Cardiac muscle cell (in vitro differentiated cells and primary cell): Measurements from ENCODE around the gene POLR2L. TPM values are rescaled to one million over a fixed set of nuclear protein-coding genes. Genes with fewer than 3 reads are reported as not detected.

Experiments
- DNase-seq, 2 donors: peaks; one replicate each; pipeline versions ENCODE4 v3.0.0 to v3.0.0-alpha.2; 2010 to 2017; ENCODE audit warnings: low read depth in 1 of 2, low spot score in 1 of 2
- H3K27ac ChIP-seq: fragments of 200-600 bp; sonication (generic); 2 replicates; pipeline ENCODE4 v1.5.1; 2016
- H3K27me3 ChIP-seq: fragments of 200-600 bp; sonication (generic); 2 replicates; pipeline ENCODE4 v1.6.0; 2016; ENCODE audit warnings: control low read depth
- H3K36me3 ChIP-seq: fragments of 200-600 bp; sonication (generic); 2 replicates; pipeline ENCODE4 v1.5.1; 2016; ENCODE audit warnings: control low read depth
- H3K4me1 ChIP-seq: fragments of 200-600 bp; sonication (generic); 2 replicates; pipeline ENCODE4 v1.8.1; 2017; ENCODE audit warnings: low read depth, mild to moderate bottlenecking, mixed run types
- H3K4me3 ChIP-seq: fragments of 200-600 bp; sonication (generic); 2 replicates; pipeline ENCODE4 v1.5.1; 2016; ENCODE audit warnings: mild to moderate bottlenecking
- H3K9me3 ChIP-seq: fragments of 200-600 bp; sonication (generic); 2 replicates; pipeline ENCODE4 v1.5.1; 2017; ENCODE audit warnings: low read depth, mild to moderate bottlenecking, control low read depth
- CTCF ChIP-seq: IDR thresholded peaks from 2 replicates; pipeline ENCODE4 v1.5.1; 2012; ENCODE audit warnings: low read depth, mild to moderate bottlenecking, low read length
- polyA plus RNA-seq: library from polyadenylated mRNA; unstranded; fragments of >200 nt; fragmentation: Nextera tagmentation; extraction: Ambion mirVana; gene quantifications from 2 replicates; pipeline ENCODE4 v1.2.1, GENCODE V29; 2016
- total RNA-seq: library from RNA; depleted of rRNA; stranded (reverse); fragments of >200 nt; gene quantifications from 2 replicates; pipeline ENCODE4 v1.2.3, GENCODE V29; 2016

POLR2L gene
- total and polyA plus RNA-seq, 2 experiments from 2014 or later, result 67.3 to 482 TPM

- Histone ChIP-seq H3K27me3 (no peaks in the 10 kb centered on the region), H3K4me1 (peaks cover 13% of the 10 kb centered on the region), H3K9me3 (no peaks in the 10 kb centered on the region), H3K36me3 (peaks cover 33% of the 10 kb centered on the region), H3K27ac (no peak overlapping the region), H3K4me3 (no peak overlapping the region)
- no peak for DNase-seq
- TF ChIP-seq CTCF, result no peak
Measured at GRCh38 chr11:837990-838307, 4.4 kb downstream of the POLR2L start.

GRCh38 chr11:837189-837989 lies 4.9 kb downstream of the POLR2L start:
- no peaks in the 10 kb centered on the region for H3K9me3 ChIP-seq
- DNase-seq, result no peak
- no peak overlapping the region for H3K4me3 ChIP-seq
- TF ChIP-seq CTCF, result no peak
- peaks cover 33% of the 10 kb centered on the region for H3K36me3 ChIP-seq
- H3K27ac ChIP-seq, result no peak overlapping the region
- H3K4me1 ChIP-seq, result peaks cover 13% of the 10 kb centered on the region
- no peaks in the 10 kb centered on the region for H3K27me3 ChIP-seq

GRCh38 chr11:836700-837099 lies 5.6 kb downstream of the POLR2L start:
- Histone ChIP-seq H3K4me3 (no peak overlapping the region), H3K36me3 (peaks cover 33% of the 10 kb centered on the region), H3K27me3 (peaks cover under 1% of the 10 kb centered on the region), H3K4me1 (peaks cover 12% of the 10 kb centered on the region), H3K27ac (no peak overlapping the region), H3K9me3 (no peaks in the 10 kb centered on the region)
- DNase-seq, result no peak
- TF ChIP-seq CTCF, result no peak

- H3K4me1 ChIP-seq, result peaks cover 10% of the 10 kb centered on the region
- no peaks in the 10 kb centered on the region for H3K9me3 ChIP-seq
- no peak for TF ChIP-seq CTCF
- DNase-seq, result no peak
- H3K36me3 ChIP-seq, result peaks cover 33% of the 10 kb centered on the region
- peaks cover 4% of the 10 kb centered on the region for H3K27me3 ChIP-seq
- H3K4me3 ChIP-seq, result no peak overlapping the region
- no peak overlapping the region for H3K27ac ChIP-seq
Measured at GRCh38 chr11:836274-836673, 6.1 kb downstream of the POLR2L start.

GRCh38 chr11:834371-835316 lies 7.7 kb downstream of the POLR2L start:
- H3K4me1 ChIP-seq, result peaks cover 14% of the 10 kb centered on the region
- TF ChIP-seq CTCF, result no peak
- H3K9me3 ChIP-seq, result no peaks in the 10 kb centered on the region
- no peak overlapping the region for H3K27ac ChIP-seq
- peak in 1 of 2 donors; percentile 63 for DNase-seq
- peaks cover 18% of the 10 kb centered on the region for H3K27me3 ChIP-seq
- H3K36me3 ChIP-seq, result peaks cover 27% of the 10 kb centered on the region
- no peak overlapping the region for H3K4me3 ChIP-seq
